ENCODE data around the gene CCDC69. TPM values are rescaled to one million over a fixed set of nuclear protein-coding genes. Genes with fewer than 3 reads are reported as not detected.

Gene CCDC69
- total and polyA plus RNA-seq, 2 donors (not counting 1 experiment from before 2014, with no cell fraction given) = 58.7 to 125 TPM

DNA sequence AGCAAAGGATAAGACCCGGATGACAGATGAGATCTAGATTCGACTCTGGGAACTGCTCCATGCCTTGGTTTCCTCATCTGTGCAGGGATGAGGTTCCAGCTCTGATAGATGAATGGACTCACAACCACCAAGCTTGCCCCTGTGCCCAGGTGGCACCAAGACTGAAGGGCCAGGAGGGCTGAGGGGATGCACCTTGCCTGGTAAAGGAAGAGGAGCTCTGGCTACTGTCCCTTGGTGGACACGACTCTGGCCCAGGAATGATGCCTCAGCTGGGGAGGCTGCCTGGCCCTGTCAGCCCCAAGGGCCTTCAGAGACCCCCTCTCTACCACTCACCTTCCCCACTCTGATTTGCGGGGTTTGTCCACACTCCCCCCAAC, 41.4 kb downstream of the CCDC69 start:
- H3K4me3 ChIP-seq (ENCODE audit: control extremely low read depth in 1 of 5, extremely low read depth in 1 of 5, insufficient read depth in 1 of 5, low read depth in 2 of 5, low read length in 4 of 5) = no peak overlapping the region
- H3K4me3 Mint-ChIP-seq = no peak overlapping the region

DNA sequence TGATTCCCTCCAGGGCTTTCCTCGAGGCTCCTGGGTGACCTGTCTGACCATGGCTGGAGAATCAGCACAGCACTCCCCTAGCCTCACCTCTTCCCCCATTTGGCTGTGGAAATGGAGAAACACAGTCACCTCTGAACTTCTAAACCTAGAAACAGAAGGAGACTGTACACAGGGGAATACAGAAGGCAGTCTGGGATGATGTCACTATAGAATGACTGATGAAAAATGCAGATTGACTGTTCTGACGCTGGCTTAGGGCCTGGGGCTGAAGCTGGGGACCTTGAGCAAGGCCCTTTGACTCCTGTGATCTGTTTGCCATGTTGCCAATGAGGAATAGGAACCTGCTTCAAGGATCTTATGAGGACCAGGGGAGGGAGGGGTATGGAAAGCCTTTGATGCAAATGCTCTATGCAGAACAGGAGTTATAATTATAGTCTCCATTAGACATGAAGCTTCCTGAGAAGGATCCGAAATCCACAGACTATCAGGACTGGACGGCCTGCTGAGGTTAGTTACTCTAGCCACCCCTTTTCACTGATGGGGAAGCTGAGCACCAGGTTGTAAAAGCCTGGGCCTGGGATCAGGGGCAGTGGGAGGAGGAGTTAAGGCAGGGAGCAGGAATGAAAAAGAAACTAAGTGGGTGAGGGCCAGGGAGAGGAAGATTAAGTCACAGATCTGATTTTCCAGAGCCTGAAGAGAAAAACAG, 41.9 kb downstream of the CCDC69 start:
- H3K79me2 ChIP-seq (ENCODE audit: control insufficient read depth, insufficient read depth, low read length) = peaks cover 17% of the 10 kb centered on the region
- no peaks in the 10 kb centered on the region for H4K20me1 ChIP-seq (ENCODE audit: control insufficient read depth, insufficient read depth, low read length, poor library complexity, severe bottlenecking)
- peak overlapping the region in 1 of 2 donors; percentile 18 for H3K27ac ChIP-seq (ENCODE audit: low read length in 2 of 2)
- H3K4me2 ChIP-seq (replicated peaks; ENCODE audit: low read depth, low read length, poor library complexity, severe bottlenecking) = no peak overlapping the region
- no peak for ATAC-seq (ENCODE audit: low read depth)
- H3K9me3 ChIP-seq (ENCODE audit: control extremely low read depth in 1 of 3, control insufficient read depth in 2 of 3, insufficient read depth in 1 of 3, low read length in 2 of 3) = no peaks in the 10 kb centered on the region
- ChIA-PET POLR2A (interaction anchor here (0.6 kb wide), 1 partner anchor 587 kb away, joined by 5 read pairs; no protein-coding TSS in a partner anchor), CTCF (interaction anchor here (0.8 to 3.7 kb wide), 5 partner anchors 12 to 67 kb away, joined by 3 to 22 read pairs (median 5); no protein-coding TSS in a partner anchor)
- H3K9me3 Mint-ChIP-seq (ENCODE audit: insufficient read depth) = no peaks in the 10 kb centered on the region
- H3K36me3 ChIP-seq (replicated peaks in 1 of 2; ENCODE audit: control extremely low read depth in 1 of 2, control insufficient read depth in 1 of 2, extremely low read depth in 1 of 2, insufficient read depth in 2 of 2, low read length in 1 of 2) = peaks cover 6 to 69% of the 10 kb centered on the region in 2 experiments
- H3K4me1 ChIP-seq (ENCODE audit: control insufficient read depth in 2 of 2, insufficient read depth in 2 of 2, low read length in 2 of 2) = peaks cover 25% of the 10 kb centered on the region in 2 donors
- H3K27ac Mint-ChIP-seq = peak overlapping the region; percentile 80
- no peak overlapping the region for H3K9ac ChIP-seq (ENCODE audit: low read length)
- intact Hi-C loops (cut with micrococcal nuclease) = no loop called here
- peaks cover 49% of the 10 kb centered on the region for H3K4me1 Mint-ChIP-seq
- H3K27me3 Mint-ChIP-seq = no peaks in the 10 kb centered on the region
- H3K4me3 ChIP-seq (ENCODE audit: control extremely low read depth in 1 of 5, extremely low read depth in 1 of 5, insufficient read depth in 1 of 5, low read depth in 2 of 5, low read length in 4 of 5) = no peak overlapping the region
- no peaks in the 10 kb centered on the region for H3K27me3 ChIP-seq (replicated peaks in 1 of 4; ENCODE audit: control extremely low read depth in 1 of 4, control insufficient read depth in 3 of 4, insufficient read depth in 4 of 4, low read length in 3 of 4)
- H2AFZ ChIP-seq (ENCODE audit: insufficient read depth, low read depth, low read length, poor library complexity, severe bottlenecking) = no peak overlapping the region
- 95% methylated on average over 3 of the region's 4 CpGs for WGBS (ENCODE audit: insufficient coverage)
- DNase-seq = no peak
- TF ChIP-seq EZH2 (IDR thresholded peaks at IDR 0.05; ENCODE audit: borderline replicate concordance, insufficient read depth, low read depth, low read length, poor library complexity, severe bottlenecking) = no peak
- TF ChIP-seq, protein P1, sequence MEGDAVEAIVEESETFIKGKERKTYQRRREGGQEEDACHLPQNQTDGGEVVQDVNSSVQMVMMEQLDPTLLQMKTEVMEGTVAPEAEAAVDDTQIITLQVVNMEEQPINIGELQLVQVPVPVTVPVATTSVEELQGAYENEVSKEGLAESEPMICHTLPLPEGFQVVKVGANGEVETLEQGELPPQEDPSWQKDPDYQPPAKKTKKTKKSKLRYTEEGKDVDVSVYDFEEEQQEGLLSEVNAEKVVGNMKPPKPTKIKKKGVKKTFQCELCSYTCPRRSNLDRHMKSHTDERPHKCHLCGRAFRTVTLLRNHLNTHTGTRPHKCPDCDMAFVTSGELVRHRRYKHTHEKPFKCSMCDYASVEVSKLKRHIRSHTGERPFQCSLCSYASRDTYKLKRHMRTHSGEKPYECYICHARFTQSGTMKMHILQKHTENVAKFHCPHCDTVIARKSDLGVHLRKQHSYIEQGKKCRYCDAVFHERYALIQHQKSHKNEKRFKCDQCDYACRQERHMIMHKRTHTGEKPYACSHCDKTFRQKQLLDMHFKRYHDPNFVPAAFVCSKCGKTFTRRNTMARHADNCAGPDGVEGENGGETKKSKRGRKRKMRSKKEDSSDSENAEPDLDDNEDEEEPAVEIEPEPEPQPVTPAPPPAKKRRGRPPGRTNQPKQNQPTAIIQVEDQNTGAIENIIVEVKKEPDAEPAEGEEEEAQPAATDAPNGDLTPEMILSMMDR (IDR thresholded peaks at IDR 0.05) = no peak
- no peak overlapping the region for H3K4me3 Mint-ChIP-seq

More for the DNA sequence above, 41.4 kb downstream of the CCDC69 start:
- H3K27me3 Mint-ChIP-seq = no peaks in the 10 kb centered on the region
- POLR2A ChIA-PET = interaction anchor here (0.6 kb wide), 1 partner anchor 587 kb away, joined by 5 read pairs; no protein-coding TSS in a partner anchor
- H3K9ac ChIP-seq (ENCODE audit: low read length) = no peak overlapping the region
- H2AFZ ChIP-seq (ENCODE audit: insufficient read depth, low read depth, low read length, poor library complexity, severe bottlenecking) = no peak overlapping the region
- H3K9me3 ChIP-seq (ENCODE audit: control extremely low read depth in 1 of 3, control insufficient read depth in 2 of 3, insufficient read depth in 1 of 3, low read length in 2 of 3) = no peaks in the 10 kb centered on the region
- no peak overlapping the region for H3K27ac ChIP-seq (ENCODE audit: low read length in 2 of 2)
- peaks cover 45% of the 10 kb centered on the region for H3K4me1 Mint-ChIP-seq
- no peaks in the 10 kb centered on the region for H3K9me3 Mint-ChIP-seq (ENCODE audit: insufficient read depth)
- H3K4me2 ChIP-seq (replicated peaks; ENCODE audit: low read depth, low read length, poor library complexity, severe bottlenecking) = no peak overlapping the region
- peaks cover 23 to 25% of the 10 kb centered on the region in 2 donors for H3K4me1 ChIP-seq (ENCODE audit: control insufficient read depth in 2 of 2, insufficient read depth in 2 of 2, low read length in 2 of 2)
- no peak for DNase-seq
- no peak for ATAC-seq (ENCODE audit: low read depth)
- WGBS (ENCODE audit: insufficient coverage) = 100% methylated on average over 3 of the region's 4 CpGs
- no peaks in the 10 kb centered on the region for H4K20me1 ChIP-seq (ENCODE audit: control insufficient read depth, insufficient read depth, low read length, poor library complexity, severe bottlenecking)
- intact Hi-C loops (cut with micrococcal nuclease) = no loop called here
- no peak overlapping the region for H3K27ac Mint-ChIP-seq
- H3K27me3 ChIP-seq (replicated peaks in 1 of 4; ENCODE audit: control extremely low read depth in 1 of 4, control insufficient read depth in 3 of 4, insufficient read depth in 4 of 4, low read length in 3 of 4) = no peaks in the 10 kb centered on the region
- H3K79me2 ChIP-seq (ENCODE audit: control insufficient read depth, insufficient read depth, low read length) = peaks cover 23% of the 10 kb centered on the region
- CTCF ChIA-PET = interaction anchor here (2.1 to 3.7 kb wide), 3 partner anchors 12 to 56 kb away, joined by 5 to 22 read pairs (median 8); no protein-coding TSS in a partner anchor
- TF ChIP-seq EZH2 (IDR thresholded peaks at IDR 0.05; ENCODE audit: borderline replicate concordance, insufficient read depth, low read depth, low read length, poor library complexity, severe bottlenecking) = no peak
- TF ChIP-seq, protein P1 (IDR thresholded peaks at IDR 0.05) = no peak
- H3K36me3 ChIP-seq (replicated peaks in 1 of 2; ENCODE audit: control extremely low read depth in 1 of 2, control insufficient read depth in 1 of 2, extremely low read depth in 1 of 2, insufficient read depth in 2 of 2, low read length in 1 of 2) = peaks cover 6 to 74% of the 10 kb centered on the region in 2 experiments

Data from B cell (primary cell).